Chondrocyte (in vitro differentiated cells): ENCODE measurements around the gene SEC24D. TPM values are rescaled to one million over a fixed set of nuclear protein-coding genes. Genes with fewer than 3 reads are reported as not detected.
"Not testable (repeated sequence)": the region's sequence is repeated elsewhere in the genome, so short reads cannot be mapped to it uniquely, and the experiment has no call there.

ENCODE experiments used
- DNase-seq: peaks from one replicate; pipeline ENCODE4 v3.0.0; 2021; ENCODE audit warnings: mixed read lengths, low spot score
- H3K27ac Mint-ChIP-seq: one replicate; pipeline ENCODE4 v1.8.0; 2021; ENCODE audit warnings: mild to moderate bottlenecking, moderate library complexity, mixed read lengths; ENCODE audit not compliant: unreplicated experiment
- H3K27me3 Mint-ChIP-seq: 2 replicates; pipeline ENCODE4 v1.8.0; 2021; ENCODE audit warnings: low read depth, mixed read lengths
- H3K36me3 Mint-ChIP-seq: 2 replicates; pipeline ENCODE4 v1.8.0; 2021; ENCODE audit warnings: low read depth, mixed read lengths
- H3K4me1 Mint-ChIP-seq: 2 replicates; pipeline ENCODE4 v1.8.0; 2021; ENCODE audit warnings: low read depth, mild to moderate bottlenecking, mixed read lengths
- H3K4me3 Mint-ChIP-seq: one replicate; pipeline ENCODE4 v1.8.0; 2021; ENCODE audit warnings: mild to moderate bottlenecking, moderate library complexity, mixed read lengths; ENCODE audit not compliant: unreplicated experiment
- H3K9me3 Mint-ChIP-seq: 2 replicates; pipeline ENCODE4 v1.8.0; 2021; ENCODE audit warnings: low read depth, mixed read lengths
- total RNA-seq: library from RNA; stranded (reverse); gene quantifications from 3 replicates; pipeline ENCODE4 v1.2.1, GENCODE V29; 2021
- TF ChIP-seq, protein P1 (sequence below): fragments of 200-600 bp; sonication (generic); IDR thresholded peaks from 2 replicates; pipeline ENCODE4 v1.5.0; 2021; ENCODE audit warnings: antibody characterized with exemption, mild to moderate bottlenecking, moderate library complexity

SEC24D gene
- total RNA-seq, 1 donor from 2014 or later = 204 TPM

DNA sequence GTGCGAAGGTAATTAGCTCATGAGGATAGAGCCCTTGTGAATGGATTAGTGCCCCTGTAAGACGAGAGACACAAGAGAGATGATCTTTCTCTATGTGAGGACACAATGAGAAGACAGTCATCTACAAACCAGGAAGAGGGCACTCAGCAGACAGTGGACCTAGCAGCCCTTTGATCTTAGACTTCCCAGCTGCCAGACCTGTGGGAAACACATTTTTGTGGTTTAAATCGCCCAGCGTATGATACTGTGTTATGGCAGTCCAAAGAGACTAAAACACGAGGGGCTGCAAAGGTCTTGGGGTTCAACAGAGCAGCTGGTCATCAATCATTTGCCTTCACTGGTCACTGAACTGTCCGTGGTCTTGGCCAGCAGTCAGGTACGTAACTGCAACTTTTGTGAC lies 43.5 kb upstream of the SEC24D start:
- peaks cover 4% of the 10 kb centered on the region for H3K36me3 Mint-ChIP-seq
- DNase-seq = no peak
- H3K27me3 Mint-ChIP-seq = no peaks in the 10 kb centered on the region
- no peak overlapping the region for H3K4me3 Mint-ChIP-seq
- peaks cover 9% of the 10 kb centered on the region for H3K9me3 Mint-ChIP-seq
- no peak overlapping the region for H3K27ac Mint-ChIP-seq
- TF ChIP-seq, protein P1, sequence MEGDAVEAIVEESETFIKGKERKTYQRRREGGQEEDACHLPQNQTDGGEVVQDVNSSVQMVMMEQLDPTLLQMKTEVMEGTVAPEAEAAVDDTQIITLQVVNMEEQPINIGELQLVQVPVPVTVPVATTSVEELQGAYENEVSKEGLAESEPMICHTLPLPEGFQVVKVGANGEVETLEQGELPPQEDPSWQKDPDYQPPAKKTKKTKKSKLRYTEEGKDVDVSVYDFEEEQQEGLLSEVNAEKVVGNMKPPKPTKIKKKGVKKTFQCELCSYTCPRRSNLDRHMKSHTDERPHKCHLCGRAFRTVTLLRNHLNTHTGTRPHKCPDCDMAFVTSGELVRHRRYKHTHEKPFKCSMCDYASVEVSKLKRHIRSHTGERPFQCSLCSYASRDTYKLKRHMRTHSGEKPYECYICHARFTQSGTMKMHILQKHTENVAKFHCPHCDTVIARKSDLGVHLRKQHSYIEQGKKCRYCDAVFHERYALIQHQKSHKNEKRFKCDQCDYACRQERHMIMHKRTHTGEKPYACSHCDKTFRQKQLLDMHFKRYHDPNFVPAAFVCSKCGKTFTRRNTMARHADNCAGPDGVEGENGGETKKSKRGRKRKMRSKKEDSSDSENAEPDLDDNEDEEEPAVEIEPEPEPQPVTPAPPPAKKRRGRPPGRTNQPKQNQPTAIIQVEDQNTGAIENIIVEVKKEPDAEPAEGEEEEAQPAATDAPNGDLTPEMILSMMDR = no peak
- H3K4me1 Mint-ChIP-seq = no peaks in the 10 kb centered on the region

DNA sequence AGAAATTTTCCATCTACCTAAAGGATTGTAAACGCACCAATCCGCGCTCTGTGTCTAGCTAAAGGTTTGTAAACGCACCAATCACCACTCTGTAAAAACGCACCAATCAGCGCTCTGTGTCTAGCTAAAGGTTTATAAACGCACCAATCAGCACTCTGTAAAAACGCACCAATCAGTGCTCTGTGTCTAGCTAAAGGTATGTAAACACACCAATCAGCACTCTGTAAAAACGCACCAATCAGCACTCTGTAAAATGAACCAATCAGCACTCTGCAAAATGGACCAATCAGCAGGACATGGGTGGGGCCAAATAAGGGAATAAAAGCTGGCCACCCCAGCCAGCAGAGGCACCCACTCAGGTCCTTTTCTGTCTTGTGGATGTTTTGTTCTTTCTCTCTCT lies 42.6 kb upstream of the SEC24D start:
- DNase-seq = not testable (repeated sequence)

DNA sequence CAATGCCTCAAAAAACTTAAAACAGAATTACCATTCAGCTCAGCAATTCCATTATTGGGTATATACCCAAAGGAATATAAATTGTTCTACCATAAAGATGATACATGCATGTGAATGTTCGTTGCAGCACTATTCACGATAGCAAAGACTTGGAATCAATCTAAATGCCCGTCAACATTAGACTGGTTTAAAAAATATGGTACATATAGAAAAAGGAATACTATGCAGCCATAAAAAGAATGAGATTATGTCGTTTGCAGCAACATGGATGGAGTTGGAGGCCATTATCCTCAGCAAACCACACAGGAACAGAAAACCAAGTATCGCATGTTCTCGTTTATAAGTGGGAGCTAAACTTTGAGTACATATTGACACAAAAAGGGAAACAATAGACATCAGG lies 41.9 kb upstream of the SEC24D start:
- Mint-ChIP-seq H3K36me3 (peaks cover 4% of the 10 kb centered on the region), H3K27me3 (no peaks in the 10 kb centered on the region)

More for the DNA sequence above, 42.6 kb upstream of the SEC24D start:
- not testable (repeated sequence) for H3K36me3 Mint-ChIP-seq, H3K4me3 Mint-ChIP-seq, H3K4me1 Mint-ChIP-seq, H3K27me3 Mint-ChIP-seq, H3K27ac Mint-ChIP-seq, H3K9me3 Mint-ChIP-seq

DNA sequence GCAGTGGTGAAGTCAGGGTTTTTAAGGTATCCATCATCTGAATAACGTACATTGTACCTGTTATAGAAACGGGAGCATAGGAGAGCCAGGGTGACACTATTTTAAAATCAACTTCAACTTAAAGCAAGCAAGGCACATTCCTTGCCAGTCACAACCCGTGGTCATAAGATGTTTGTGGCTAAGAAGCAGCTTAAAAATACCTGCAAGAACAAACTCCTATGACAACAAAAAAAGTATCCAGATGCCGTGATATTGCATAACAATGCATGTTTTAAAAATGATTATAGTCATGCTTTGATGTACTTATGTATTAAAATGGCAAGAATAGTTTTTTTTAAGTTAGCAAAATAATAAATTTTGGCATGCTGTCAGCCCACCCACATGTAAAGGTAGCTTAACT lies 36.3 kb upstream of the SEC24D start:
- TF ChIP-seq, protein P1 = no peak
- H3K27me3 Mint-ChIP-seq = no peaks in the 10 kb centered on the region
- H3K36me3 Mint-ChIP-seq = peaks cover 2% of the 10 kb centered on the region
- DNase-seq = no peak
- peaks cover 2% of the 10 kb centered on the region for H3K9me3 Mint-ChIP-seq
- H3K4me1 Mint-ChIP-seq = no peaks in the 10 kb centered on the region
- no peak overlapping the region for H3K4me3 Mint-ChIP-seq
- H3K27ac Mint-ChIP-seq = no peak overlapping the region

More for the DNA sequence above, 41.9 kb upstream of the SEC24D start:
- no peaks in the 10 kb centered on the region for H3K4me1 Mint-ChIP-seq
- DNase-seq = no peak
- no peak overlapping the region for H3K27ac Mint-ChIP-seq
- TF ChIP-seq, protein P1 = no peak
- peaks cover 9% of the 10 kb centered on the region for H3K9me3 Mint-ChIP-seq
- no peak overlapping the region for H3K4me3 Mint-ChIP-seq

DNA sequence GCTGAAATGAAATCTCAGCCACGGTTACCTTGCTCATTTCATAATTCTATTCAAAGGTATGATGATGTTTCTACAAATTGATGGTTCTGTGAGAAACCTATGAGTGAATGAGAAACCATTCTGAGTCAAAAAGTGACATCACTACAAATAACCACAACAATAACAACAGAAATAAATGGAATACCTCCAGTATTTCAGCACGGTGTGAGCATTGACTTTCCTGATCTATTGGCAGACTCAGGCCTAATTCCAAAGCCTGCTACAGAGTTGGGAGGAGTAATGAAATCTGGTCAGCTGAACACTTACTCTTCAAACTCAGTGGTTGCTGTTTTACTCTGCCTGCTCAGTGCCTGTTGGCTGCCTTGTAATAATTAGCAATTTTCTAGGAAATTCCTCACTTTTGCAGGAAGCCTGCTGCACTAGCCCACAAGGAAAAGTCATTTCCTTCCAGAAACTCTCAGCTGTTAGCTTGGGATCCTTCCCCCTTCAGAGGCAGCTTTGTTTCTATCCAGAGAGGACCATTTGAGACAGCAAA lies 33.9 kb upstream of the SEC24D start:
- H3K4me1 Mint-ChIP-seq = no peaks in the 10 kb centered on the region
- H3K4me3 Mint-ChIP-seq = no peak overlapping the region
- H3K36me3 Mint-ChIP-seq = no peaks in the 10 kb centered on the region
- H3K27me3 Mint-ChIP-seq = no peaks in the 10 kb centered on the region
- H3K9me3 Mint-ChIP-seq = no peaks in the 10 kb centered on the region
- TF ChIP-seq, protein P1 = no peak
- H3K27ac Mint-ChIP-seq = no peak overlapping the region
- no peak for DNase-seq

DNA sequence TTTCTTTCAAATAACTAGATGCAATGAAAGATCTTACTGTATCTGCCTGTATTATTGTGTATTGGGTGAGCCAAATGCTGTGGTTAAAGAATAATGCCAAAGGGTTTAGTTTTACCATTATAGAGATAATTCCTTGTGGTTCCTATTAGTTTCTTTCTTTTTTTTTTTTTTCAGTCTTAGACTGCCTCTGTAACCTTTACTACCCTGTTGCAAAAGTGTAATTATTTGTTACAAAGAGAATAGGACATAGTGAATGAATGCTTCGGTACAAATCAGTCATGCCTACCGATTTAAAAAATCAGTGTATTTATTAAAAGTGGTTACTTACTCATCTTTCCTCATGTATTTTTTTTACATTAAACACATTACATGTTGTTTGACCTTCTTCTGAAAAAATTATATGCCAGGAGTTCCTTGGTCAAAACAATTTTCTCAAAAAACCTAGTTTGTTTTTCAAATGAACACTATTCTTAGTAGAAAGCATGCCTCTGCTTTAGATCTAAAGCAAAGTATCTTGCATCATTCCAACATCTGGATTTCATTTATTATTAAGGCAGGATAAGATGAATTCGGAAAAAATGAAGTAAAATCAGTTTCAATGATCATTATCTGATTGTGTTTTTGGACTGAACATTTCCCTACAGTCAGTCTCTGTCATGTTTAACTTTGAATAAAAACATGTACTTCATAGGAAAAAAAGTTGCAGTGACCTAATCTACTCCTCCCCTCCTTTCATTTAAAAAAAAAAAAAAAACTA lies 31.6 kb upstream of the SEC24D start:
- no peaks in the 10 kb centered on the region for H3K9me3 Mint-ChIP-seq
- no peak overlapping the region for H3K27ac Mint-ChIP-seq
- peaks cover 1% of the 10 kb centered on the region for H3K27me3 Mint-ChIP-seq
- H3K4me1 Mint-ChIP-seq = no peaks in the 10 kb centered on the region
- no peak for DNase-seq
- TF ChIP-seq, protein P1 = no peak
- H3K36me3 Mint-ChIP-seq = no peaks in the 10 kb centered on the region
- no peak overlapping the region for H3K4me3 Mint-ChIP-seq
